HG02943 (cell line): Measurements from ENCODE around the gene OIP5.
"Not testable (repeated sequence)": the region's sequence is repeated elsewhere in the genome, so short reads cannot be mapped to it uniquely, and the experiment has no call there.

Experiments
- ATAC-seq: cut with Tn5 transposase; IDR thresholded peaks from one replicate; pipeline ENCODE4 v1.9.1; 2021; ENCODE audit warnings: mild to moderate bottlenecking, low read depth, moderate library complexity; ENCODE audit not compliant: unreplicated experiment

Gene OIP5

GRCh38 chr15:41262571-41262970 lies 69.8 kb downstream of the OIP5 start:
- ATAC-seq = no peak

GRCh38 chr15:41260924-41261323 lies 71.5 kb downstream of the OIP5 start:
- not testable (repeated sequence) for ATAC-seq

- ATAC-seq = no peak
These were observed 72.7 kb downstream of the OIP5 start for GRCh38 chr15:41259546-41260189.
